GM21825 (cell line): Measurements from ENCODE around the gene TJP3.

Experiments used
- ATAC-seq: cut with Tn5 transposase; IDR thresholded peaks from one replicate; pipeline ENCODE4 v1.9.1; 2021; ENCODE audit warnings: mild to moderate bottlenecking, moderate library complexity; ENCODE audit not compliant: unreplicated experiment

Gene TJP3

GRCh38 chr19:3782330-3782729 is 74.1 kb downstream of the TJP3 start:
- no peak for ATAC-seq

DNA sequence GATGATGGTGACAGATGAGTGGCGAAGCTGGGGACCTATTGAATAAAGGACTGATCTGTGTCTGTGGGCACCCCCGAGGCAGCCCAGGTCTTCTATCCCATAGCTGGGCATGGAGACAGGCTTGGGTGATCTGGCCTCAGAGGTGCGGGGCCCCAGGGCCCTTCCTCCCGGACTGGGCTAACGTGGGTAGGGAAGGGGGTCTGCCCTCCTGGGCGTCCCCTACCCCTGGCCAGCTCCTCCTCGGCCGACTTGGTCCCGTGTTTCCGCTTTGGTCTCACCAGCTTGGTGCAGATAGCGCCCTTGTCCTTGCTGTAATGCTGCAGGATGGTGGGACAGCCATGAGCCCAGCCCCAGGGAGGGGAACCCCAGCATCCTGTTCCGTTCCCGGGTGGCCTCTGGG is 74.7 kb downstream of the TJP3 start:
- no peak for ATAC-seq

DNA sequence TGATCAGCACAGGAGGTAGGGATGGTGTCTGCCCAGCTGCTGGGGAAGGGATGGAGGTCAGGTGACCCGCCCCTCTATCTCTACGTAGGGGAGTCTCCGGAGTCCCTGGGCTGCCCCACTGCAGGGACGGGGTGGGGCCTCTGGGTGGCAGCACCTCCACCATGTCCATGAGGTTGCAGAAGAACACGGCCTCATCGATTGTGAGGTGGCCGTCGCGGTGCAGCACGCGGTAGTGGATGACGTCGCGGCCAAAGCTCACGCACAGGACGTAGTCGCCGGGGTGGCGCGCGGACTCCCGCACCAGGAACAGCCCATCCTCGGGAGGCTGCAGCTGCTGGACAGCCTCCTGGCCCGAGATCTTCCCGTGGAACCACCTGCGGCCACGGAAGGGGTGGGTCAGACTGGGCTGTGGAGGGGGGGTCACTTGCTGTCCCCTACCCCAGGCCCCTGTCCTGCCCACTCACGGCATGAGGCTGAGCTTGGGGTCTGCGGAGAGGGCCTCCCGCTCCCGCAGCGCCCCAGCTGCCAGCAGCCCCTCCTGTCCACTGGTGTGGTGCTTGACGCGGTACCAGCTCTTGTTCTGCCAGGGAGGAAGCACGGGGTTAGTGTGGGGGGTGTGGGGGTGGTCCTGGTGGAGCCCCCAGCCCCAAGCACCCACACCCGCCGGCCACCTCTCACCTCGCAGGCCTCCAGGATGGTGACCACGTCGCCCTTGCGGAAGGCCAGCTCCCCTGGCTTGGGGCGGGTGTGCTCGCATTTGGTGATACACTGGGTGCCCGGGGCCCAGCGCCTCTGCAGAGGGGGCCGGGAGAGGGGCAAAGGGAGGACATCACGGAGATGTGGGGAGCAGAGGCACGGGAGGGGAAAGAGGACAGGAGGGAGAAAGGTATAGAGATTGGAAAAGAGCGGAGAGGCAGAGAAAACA is 75.7 kb downstream of the TJP3 start:
- ATAC-seq, result no peak

- ATAC-seq, result no peak
Measured at GRCh38 chr19:3784607-3785450, 76.6 kb downstream of the TJP3 start.

- no peak for ATAC-seq
Measured at GRCh38 chr19:3785451-3785937, 77.3 kb downstream of the TJP3 start.

DNA sequence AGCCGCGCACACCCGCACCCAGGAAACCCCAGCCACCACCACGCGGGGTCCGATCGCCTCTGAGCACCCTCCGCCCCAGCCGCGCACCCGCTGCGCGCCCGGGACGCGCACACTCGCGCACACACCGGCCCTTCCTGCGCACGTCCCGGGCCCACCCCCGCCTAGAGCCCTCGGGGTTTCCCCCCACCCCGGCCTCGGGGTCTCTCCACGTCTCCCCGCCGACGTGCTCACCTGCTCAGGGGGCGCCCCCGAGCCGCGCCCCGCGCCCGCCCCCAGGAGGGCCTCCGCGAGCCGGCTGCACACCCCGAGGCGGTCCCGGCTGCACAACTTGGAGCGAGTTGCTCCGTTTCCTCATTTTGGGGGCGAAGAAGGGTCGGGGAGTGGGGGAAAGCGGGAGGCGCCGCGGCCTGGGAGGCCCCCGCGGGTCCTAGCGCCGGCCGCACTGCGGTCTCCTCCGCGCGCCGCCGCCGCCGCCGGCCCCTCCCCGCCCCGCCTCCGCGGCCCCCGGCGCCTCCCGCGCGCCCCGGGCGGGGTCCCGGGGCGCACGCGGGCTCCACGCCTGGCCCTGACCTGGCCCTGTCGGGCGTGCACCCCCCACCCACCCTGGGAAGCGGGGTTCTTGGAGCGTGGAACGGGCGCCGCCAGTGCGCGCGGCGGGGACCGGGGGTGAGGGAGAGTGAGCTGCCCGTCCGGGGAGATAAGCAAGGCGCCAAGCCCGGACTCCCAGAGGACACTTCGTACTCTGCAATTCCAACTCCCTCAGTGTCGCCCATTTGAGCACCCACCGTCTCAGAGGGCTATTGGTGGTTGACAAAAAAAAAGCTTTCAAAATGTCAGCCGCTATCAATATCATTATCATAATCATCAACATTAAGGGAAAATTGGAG is 78.0 kb downstream of the TJP3 start, which contains the start of gene MATK:
Gene MATK, minus strand, starts transcription at position 444 of the 887 bp plus-strand sequence. CDS start 1,246 bp downstream, outside the sequence.
- no peak for ATAC-seq

DNA sequence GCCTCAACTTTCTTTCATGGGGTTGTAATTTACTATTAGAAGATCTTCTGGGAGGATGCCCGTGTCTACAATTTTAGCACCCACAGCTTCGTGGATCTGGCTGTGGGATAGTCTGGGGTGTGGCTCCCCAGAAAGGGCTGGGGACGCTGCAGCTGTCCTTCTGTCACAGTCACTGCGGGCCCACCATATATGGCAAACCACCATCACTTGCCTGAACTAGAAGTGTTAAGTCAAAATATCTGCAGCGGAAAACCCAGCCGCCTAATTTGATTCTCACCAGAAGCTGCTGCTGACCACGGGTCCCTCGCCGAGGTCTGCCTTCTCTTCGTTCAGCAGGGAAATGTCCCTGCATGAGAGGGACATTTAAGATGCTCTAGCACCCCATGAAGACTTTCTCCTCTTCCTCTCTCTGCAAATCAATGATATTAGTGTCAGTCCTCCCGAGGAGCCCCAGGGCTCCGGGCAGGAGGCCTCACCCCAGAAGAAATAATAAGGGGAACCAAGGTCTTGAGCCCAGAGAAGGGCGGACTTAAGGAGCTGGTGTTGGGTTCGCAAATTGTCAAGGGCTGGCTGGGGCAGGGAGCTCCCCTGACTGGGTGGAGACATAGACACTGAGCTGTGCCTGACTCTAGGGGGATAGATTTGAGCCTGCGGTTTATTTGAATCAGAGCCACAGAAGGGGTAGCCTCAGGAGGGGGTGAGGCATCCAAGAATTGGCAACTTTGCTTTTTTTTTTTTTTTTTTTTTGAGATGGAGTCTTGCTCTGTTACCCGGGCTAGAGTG is 81.0 kb downstream of the TJP3 start:
- no peak for ATAC-seq

GRCh38 chr19:3790209-3790734 is 82.1 kb downstream of the TJP3 start:
- ATAC-seq, result no peak

GRCh38 chr19:3790941-3791340 is 82.8 kb downstream of the TJP3 start:
- no peak for ATAC-seq

- no peak for ATAC-seq
Measured at GRCh38 chr19:3792114-3792513, 83.9 kb downstream of the TJP3 start.

- ATAC-seq, result no peak
Measured at GRCh38 chr19:3793799-3794198, 85.6 kb downstream of the TJP3 start.

GRCh38 chr19:3796358-3796757 is 88.2 kb downstream of the TJP3 start:
- ATAC-seq, result no peak

- ATAC-seq, result no peak
Measured at GRCh38 chr19:3798137-3798536, 90.0 kb downstream of the TJP3 start.
